Activated T-helper 1 cell treated with anti-CD3 and anti-CD28 coated beads, Interleukin-2, amount 50 U/mL, for 16 hours (primary cell): ENCODE measurements around the gene UBE2F.
"Not testable (repeated sequence)": the region's sequence is repeated elsewhere in the genome, so short reads cannot be mapped to it uniquely, and the experiment has no call there.

Experiments
- DNase-seq, 2 donors: peaks; one replicate each; pipeline ENCODE4 v3.0.0-alpha.2; 2020; ENCODE audit warnings: low read depth in 1 of 2, low spot score in 1 of 2

Gene UBE2F

GRCh38 chr2:237978058-237978712 lies 11.4 kb downstream of the UBE2F start:
- no peak for DNase-seq

- DNase-seq = no peak
Measured at GRCh38 chr2:237979331-237979730, 12.5 kb downstream of the UBE2F start.

- DNase-seq = no peak
Measured at GRCh38 chr2:237980087-237980486, 13.3 kb downstream of the UBE2F start.

GRCh38 chr2:237980751-237981150 lies 13.9 kb downstream of the UBE2F start:
- no peak for DNase-seq

- not testable (repeated sequence) for DNase-seq
Measured at GRCh38 chr2:237981621-237982020, 14.8 kb downstream of the UBE2F start.

- no peak for DNase-seq
Measured at GRCh38 chr2:237982039-237982725, 15.4 kb downstream of the UBE2F start.

GRCh38 chr2:237983922-237984321 lies 17.1 kb downstream of the UBE2F start:
- no peak for DNase-seq

- DNase-seq = no peak
Measured at GRCh38 chr2:237987268-237987667, 20.5 kb downstream of the UBE2F start.

GRCh38 chr2:237993701-237994100 lies 26.9 kb downstream of the UBE2F start:
- no peak for DNase-seq

GRCh38 chr2:237995036-237995435 lies 28.2 kb downstream of the UBE2F start:
- no peak for DNase-seq

- DNase-seq = no peak
Measured at GRCh38 chr2:237996021-237996593, 29.3 kb downstream of the UBE2F start.

GRCh38 chr2:237997521-237997920 lies 30.7 kb downstream of the UBE2F start:
- DNase-seq = no peak

GRCh38 chr2:237998530-237998929 lies 31.7 kb downstream of the UBE2F start:
- DNase-seq = no peak

- no peak for DNase-seq
Measured at GRCh38 chr2:238003234-238004031, 36.6 kb downstream of the UBE2F start.

- no peak for DNase-seq
Measured at GRCh38 chr2:238004077-238004830, 37.4 kb downstream of the UBE2F start.

- DNase-seq = no peak
Measured at GRCh38 chr2:238005528-238005927, 38.7 kb downstream of the UBE2F start.

GRCh38 chr2:238006510-238006909 lies 39.7 kb downstream of the UBE2F start:
- no peak for DNase-seq

GRCh38 chr2:238007924-238008323 lies 41.1 kb downstream of the UBE2F start:
- DNase-seq = no peak

- no peak for DNase-seq
Measured at GRCh38 chr2:238009563-238009962, 42.7 kb downstream of the UBE2F start.

- no peak for DNase-seq
Measured at GRCh38 chr2:238010572-238010971, 43.8 kb downstream of the UBE2F start.

- no peak for DNase-seq
Measured at GRCh38 chr2:238013806-238014205, 47.0 kb downstream of the UBE2F start.
